Sigmoid colon (tissue), 4 donors: Measurements from ENCODE around the gene RUNDC3A.

Experiments used
- CTCF ChIP-seq, 4 experiments: fragments of 450-650 bp in 3 of 4; fragments of 200-600 bp in 1 of 4; IDR thresholded peaks; one replicate each; pipeline ENCODE4 v1.5.1; 2016 to 2019; ENCODE audit warnings: antibody characterized with exemption in 4 of 4, mild to moderate bottlenecking in 3 of 4, moderate library complexity in 2 of 4
- EP300 ChIP-seq, 4 donors: sonication (generic); formaldehyde crosslinking; IDR thresholded peaks; one replicate each; pipeline ENCODE4 v1.6.1; 2017; ENCODE audit warnings: antibody characterized with exemption in 4 of 4
- POLR2A ChIP-seq, 2 donors: fragments of 450-650 bp; IDR thresholded peaks; one replicate each; pipeline ENCODE4 v1.6.1; 2016; ENCODE audit warnings: antibody characterized with exemption in 2 of 2, mild to moderate bottlenecking in 2 of 2, moderate library complexity in 2 of 2
- POLR2AphosphoS5 ChIP-seq, 4 donors: sonication (generic); formaldehyde crosslinking; IDR thresholded peaks; one replicate each; pipeline ENCODE4 v1.6.1; 2017; ENCODE audit warnings: antibody characterized with exemption in 4 of 4

- TF ChIP-seq POLR2AphosphoS5 (IDR thresholded peaks at IDR 0.05) (no peak), CTCF (IDR thresholded peaks at IDR 0.05) (no peak), POLR2A (IDR thresholded peaks at IDR 0.05) (no peak), EP300 (IDR thresholded peaks at IDR 0.05) (no peak)
Measured at GRCh38 chr17:44314869-44315661, 6.7 kb downstream of the RUNDC3A start.
